ENCODE measurements around the gene BBS5. TPM values are rescaled to one million over a fixed set of nuclear protein-coding genes. Genes with fewer than 3 reads are reported as not detected.

BBS5 gene
- total RNA-seq, 2 experiments from 2014 or later, result 2.1 to 2.2 TPM

DNA sequence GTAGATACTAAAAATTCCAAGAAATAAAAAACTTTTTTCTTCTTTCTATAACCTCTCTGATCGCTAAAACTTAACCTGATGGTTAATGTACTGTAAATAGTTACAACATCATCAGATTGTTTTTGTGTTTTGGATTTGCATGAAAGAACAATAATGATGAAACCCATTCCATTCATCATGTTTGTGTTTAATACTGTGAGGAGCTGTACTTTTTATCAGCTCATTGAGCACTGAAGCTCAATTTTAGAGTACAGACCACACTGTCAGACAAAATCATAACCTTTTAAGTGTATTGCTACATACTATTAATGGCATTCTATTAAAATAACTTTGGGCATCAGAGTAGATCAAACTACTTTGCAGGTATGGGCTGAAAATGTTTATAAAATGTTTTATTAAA is 14.8 kb upstream of the BBS5 start:
- Mint-ChIP-seq H3K27me3 (ENCODE audit: low read depth) (no peaks in the 10 kb centered on the region), H3K9me3 (no peaks in the 10 kb centered on the region), H3K36me3 (ENCODE audit: low read depth) (no peaks in the 10 kb centered on the region), H3K4me1 (ENCODE audit: low read depth) (no peaks in the 10 kb centered on the region), H3K27ac (no peak overlapping the region), H3K4me3 (no peak overlapping the region)
- CTCF ChIA-PET, result no interaction called here
- intact Hi-C loops (cut with micrococcal nuclease), result loop anchor here (5.0 kb wide), 1 partner anchor 492 kb away; no protein-coding TSS in a partner anchor
- no peak for DNase-seq

- Mint-ChIP-seq H3K36me3 (ENCODE audit: low read depth) (no peaks in the 10 kb centered on the region), H3K27ac (no peak overlapping the region), H3K9me3 (no peaks in the 10 kb centered on the region), H3K4me1 (ENCODE audit: low read depth) (no peaks in the 10 kb centered on the region), H3K4me3 (no peak overlapping the region), H3K27me3 (ENCODE audit: low read depth) (no peaks in the 10 kb centered on the region)
- DNase-seq, result no peak
- intact Hi-C loops (cut with micrococcal nuclease), result loop anchor here (5.0 kb wide), 1 partner anchor 493 kb away; no protein-coding TSS in a partner anchor
- CTCF ChIA-PET, result no interaction called here
Observed at GRCh38 chr2:169464882-169465281, 14.4 kb upstream of the BBS5 start.

- intact Hi-C loops (cut with micrococcal nuclease), result loop anchor here (2.0 kb wide), 1 partner anchor 94 kb away; no protein-coding TSS in a partner anchor
- Mint-ChIP-seq H3K4me1 (ENCODE audit: low read depth) (no peaks in the 10 kb centered on the region), H3K27ac (no peak overlapping the region), H3K36me3 (ENCODE audit: low read depth) (no peaks in the 10 kb centered on the region), H3K27me3 (ENCODE audit: low read depth) (no peaks in the 10 kb centered on the region), H3K4me3 (no peak overlapping the region), H3K9me3 (no peaks in the 10 kb centered on the region)
- CTCF ChIA-PET, result interaction anchor here (1.0 to 1.4 kb wide), 2 partner anchors 10 to 359 kb away, joined by 3 to 9 read pairs; partner anchors contain the start of gene BBS5
- DNase-seq, result no peak
Observed at GRCh38 chr2:169468841-169469240, 10.5 kb upstream of the BBS5 start.

DNA sequence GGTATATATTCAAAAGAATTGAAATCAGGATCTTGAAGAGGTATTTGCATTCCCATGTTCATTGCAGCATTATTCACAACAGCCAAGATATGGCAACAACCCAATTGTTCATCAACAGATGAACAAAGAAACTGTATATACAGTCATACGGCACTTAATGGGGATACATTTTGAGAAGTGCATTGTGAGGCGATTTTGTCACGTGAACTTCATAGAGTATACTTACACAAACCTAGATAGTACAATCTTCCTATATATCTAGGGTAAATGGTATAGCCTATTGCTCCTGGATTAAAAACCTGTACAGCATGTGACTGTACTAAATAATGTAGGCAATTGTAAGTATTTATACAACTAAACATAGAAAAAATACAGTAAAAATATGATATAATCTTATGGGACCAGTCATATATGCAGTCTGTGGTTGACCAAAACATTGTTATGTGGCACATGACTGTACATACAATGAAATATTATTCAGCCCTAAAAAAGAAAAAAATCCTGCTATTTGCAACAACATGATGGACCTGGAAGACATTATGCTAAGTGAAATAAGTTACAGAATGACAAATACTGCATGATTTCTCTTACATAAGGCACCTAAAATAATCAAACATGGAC is 9.2 kb upstream of the BBS5 start:
- Mint-ChIP-seq H3K4me1 (ENCODE audit: low read depth) (no peaks in the 10 kb centered on the region), H3K27me3 (ENCODE audit: low read depth) (no peaks in the 10 kb centered on the region), H3K27ac (no peak overlapping the region), H3K4me3 (no peak overlapping the region), H3K36me3 (ENCODE audit: low read depth) (no peaks in the 10 kb centered on the region), H3K9me3 (no peaks in the 10 kb centered on the region)
- intact Hi-C loops (cut with micrococcal nuclease), result loop anchor here (2.0 kb wide), 1 partner anchor 93 kb away; no protein-coding TSS in a partner anchor
- no peak for DNase-seq
- CTCF ChIA-PET, result interaction anchor here (1.4 kb wide), 1 partner anchor 9 kb away, joined by 9 read pairs; the partner anchor contains the start of gene BBS5

DNA sequence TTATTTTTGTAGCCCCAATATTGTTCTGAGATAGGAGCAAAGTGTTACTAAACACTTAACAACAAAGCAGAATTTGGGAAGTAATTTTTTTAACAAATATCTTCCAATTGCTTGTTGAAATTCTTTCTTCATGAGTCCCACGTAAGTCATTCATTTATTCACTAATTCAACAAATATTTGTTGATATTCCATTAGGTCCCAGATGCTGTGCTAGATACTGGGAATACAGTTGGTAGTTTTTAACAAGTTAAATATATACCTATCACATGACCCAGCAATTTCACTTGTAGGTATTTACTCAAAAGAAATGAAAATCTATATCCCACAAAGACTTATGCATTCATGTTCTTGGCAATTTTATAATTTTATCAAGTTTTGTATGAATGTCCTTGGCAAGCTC is 7.0 kb upstream of the BBS5 start:
- H3K27me3 Mint-ChIP-seq (ENCODE audit: low read depth), result no peaks in the 10 kb centered on the region
- no peaks in the 10 kb centered on the region for H3K4me1 Mint-ChIP-seq (ENCODE audit: low read depth)
- no peak for DNase-seq
- no peaks in the 10 kb centered on the region for H3K9me3 Mint-ChIP-seq
- H3K4me3 Mint-ChIP-seq, result no peak overlapping the region
- H3K36me3 Mint-ChIP-seq (ENCODE audit: low read depth), result no peaks in the 10 kb centered on the region
- intact Hi-C loops (cut with micrococcal nuclease), result no loop called here
- no peak overlapping the region for H3K27ac Mint-ChIP-seq
- CTCF ChIA-PET, result interaction anchor here (1.6 kb wide), 1 partner anchor 9 kb away, joined by 3 read pairs; no protein-coding TSS in a partner anchor

GRCh38 chr2:169476459-169476858 is 2.8 kb upstream of the BBS5 start:
- Mint-ChIP-seq H3K27ac (no peak overlapping the region), H3K4me3 (no peak overlapping the region), H3K4me1 (ENCODE audit: low read depth) (peaks cover 10% of the 10 kb centered on the region), H3K9me3 (no peaks in the 10 kb centered on the region), H3K36me3 (ENCODE audit: low read depth) (no peaks in the 10 kb centered on the region), H3K27me3 (ENCODE audit: low read depth) (no peaks in the 10 kb centered on the region)
- no peak for DNase-seq
- intact Hi-C loops (cut with micrococcal nuclease), result loop anchor here (5.0 kb wide), 1 partner anchor 351 kb away; the partner anchor contains the start of gene UBR3
- CTCF ChIA-PET, result no interaction called here

GRCh38 chr2:169478339-169478738 is 955 bp upstream of the BBS5 start:
- no peak for DNase-seq
- Mint-ChIP-seq H3K4me3 (peak overlapping the region; percentile 91), H3K36me3 (ENCODE audit: low read depth) (no peaks in the 10 kb centered on the region), H3K27ac (no peak overlapping the region), H3K27me3 (ENCODE audit: low read depth) (no peaks in the 10 kb centered on the region), H3K9me3 (no peaks in the 10 kb centered on the region), H3K4me1 (ENCODE audit: low read depth) (peaks cover 10% of the 10 kb centered on the region)
- intact Hi-C loops (cut with micrococcal nuclease), result loop anchor here (2.0 to 5.0 kb wide), 4 partner anchors 114 to 349 kb away; partner anchors contain the start of genes CFAP210, PHOSPHO2, SSB and UBR3
- CTCF ChIA-PET, result interaction anchor here (2.3 to 2.8 kb wide), 2 partner anchors 9 to 50 kb away, joined by 6 to 9 read pairs; no protein-coding TSS in a partner anchor

- Mint-ChIP-seq H3K9me3 (no peaks in the 10 kb centered on the region), H3K4me3 (peak overlapping the region; percentile 91), H3K4me1 (ENCODE audit: low read depth) (peaks cover 10% of the 10 kb centered on the region), H3K27me3 (ENCODE audit: low read depth) (no peaks in the 10 kb centered on the region), H3K36me3 (ENCODE audit: low read depth) (no peaks in the 10 kb centered on the region), H3K27ac (no peak overlapping the region)
- peak; percentile 7 for DNase-seq
- CTCF ChIA-PET, result interaction anchor here (0.7 to 2.8 kb wide), 5 partner anchors 9 to 354 kb away, joined by 3 to 9 read pairs (median 5); no protein-coding TSS in a partner anchor
- intact Hi-C loops (cut with micrococcal nuclease), result loop anchor here (1.0 to 5.0 kb wide), 5 partner anchors 94 to 348 kb away; partner anchors contain the start of genes CFAP210, FASTKD1, PHOSPHO2 and SSB
Observed at GRCh38 chr2:169478745-169479256, 493 bp upstream of the BBS5 start.

- H3K36me3 Mint-ChIP-seq (ENCODE audit: low read depth), result no peaks in the 10 kb centered on the region
- DNase-seq, result no peak
- peaks cover 10% of the 10 kb centered on the region for H3K4me1 Mint-ChIP-seq (ENCODE audit: low read depth)
- intact Hi-C loops (cut with micrococcal nuclease), result no loop called here
- no peaks in the 10 kb centered on the region for H3K27me3 Mint-ChIP-seq (ENCODE audit: low read depth)
- peak overlapping the region; percentile 91 for H3K4me3 Mint-ChIP-seq
- no peak overlapping the region for H3K27ac Mint-ChIP-seq
- CTCF ChIA-PET, result interaction anchor here (0.8 to 2.8 kb wide), 6 partner anchors 8 to 353 kb away, joined by 3 to 9 read pairs (median 4); no protein-coding TSS in a partner anchor
- no peaks in the 10 kb centered on the region for H3K9me3 Mint-ChIP-seq
Observed at GRCh38 chr2:169480079-169480465, 778 bp downstream of the BBS5 start.

DNA sequence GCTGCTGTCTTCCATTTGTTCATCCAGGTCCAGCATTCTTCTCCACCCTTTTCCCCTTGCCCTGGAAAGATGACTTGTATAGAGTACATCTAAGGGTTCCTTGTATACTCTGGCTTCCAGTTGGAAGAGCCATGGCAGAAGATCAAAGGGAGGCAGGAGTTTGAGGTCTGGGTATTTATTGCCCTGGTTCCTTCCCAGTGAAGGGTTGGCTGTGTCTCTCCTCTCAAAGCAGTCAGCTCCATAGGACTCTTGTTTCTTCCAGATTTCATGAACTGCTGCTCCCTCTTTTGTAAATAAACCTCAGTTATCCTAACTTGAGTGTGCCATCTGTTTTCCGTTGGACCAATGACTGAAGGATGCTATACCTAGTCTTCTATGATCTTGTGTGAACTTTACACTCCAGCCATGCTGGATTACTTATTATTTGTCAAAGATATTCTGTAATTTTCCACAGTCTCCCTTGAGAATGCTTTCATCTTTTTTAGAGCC is 6.4 kb downstream of the BBS5 start:
- CTCF ChIA-PET, result no interaction called here
- intact Hi-C loops (cut with micrococcal nuclease), result no loop called here

DNA sequence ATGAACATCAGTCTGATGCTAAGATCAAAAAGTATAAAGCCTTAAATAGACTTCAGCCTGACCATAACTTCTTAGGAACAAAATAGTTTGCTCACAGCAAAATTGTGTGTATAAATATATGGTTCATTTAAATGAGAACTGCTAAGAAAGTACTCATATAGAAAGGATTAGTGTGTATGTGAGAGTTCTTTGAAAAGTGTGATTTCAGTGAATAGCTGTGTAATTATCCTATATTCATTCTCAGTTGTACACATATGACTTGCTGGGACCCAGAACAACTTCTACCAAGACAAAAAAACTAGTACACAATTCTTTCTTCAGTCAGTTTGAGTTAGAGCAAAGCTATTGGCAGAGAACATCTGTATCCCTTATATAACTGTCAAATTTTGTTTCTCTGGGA is 7.2 kb downstream of the BBS5 start:
- no peak for DNase-seq
- Mint-ChIP-seq H3K27ac (no peak overlapping the region), H3K36me3 (ENCODE audit: low read depth) (peaks cover 9% of the 10 kb centered on the region), H3K4me1 (ENCODE audit: low read depth) (no peaks in the 10 kb centered on the region), H3K4me3 (no peak overlapping the region), H3K9me3 (no peaks in the 10 kb centered on the region), H3K27me3 (ENCODE audit: low read depth) (no peaks in the 10 kb centered on the region)
- intact Hi-C loops (cut with micrococcal nuclease), result no loop called here
- CTCF ChIA-PET, result interaction anchor here (0.5 kb wide), 1 partner anchor 13 kb away, joined by 3 read pairs; no protein-coding TSS in a partner anchor

More for the DNA sequence above, 6.4 kb downstream of the BBS5 start:
- H3K4me3 Mint-ChIP-seq, result no peak overlapping the region
- H3K27ac Mint-ChIP-seq, result no peak overlapping the region
- H3K36me3 Mint-ChIP-seq (ENCODE audit: low read depth), result peaks cover 6% of the 10 kb centered on the region
- no peaks in the 10 kb centered on the region for H3K9me3 Mint-ChIP-seq
- H3K27me3 Mint-ChIP-seq (ENCODE audit: low read depth), result no peaks in the 10 kb centered on the region
- no peaks in the 10 kb centered on the region for H3K4me1 Mint-ChIP-seq (ENCODE audit: low read depth)
- no peak for DNase-seq

GRCh38 chr2:169490834-169491233 is 11.5 kb downstream of the BBS5 start:
- H3K4me3 Mint-ChIP-seq, result no peak overlapping the region
- peaks cover 6% of the 10 kb centered on the region for H3K36me3 Mint-ChIP-seq (ENCODE audit: low read depth)
- intact Hi-C loops (cut with micrococcal nuclease), result no loop called here
- H3K4me1 Mint-ChIP-seq (ENCODE audit: low read depth), result no peaks in the 10 kb centered on the region
- no peaks in the 10 kb centered on the region for H3K9me3 Mint-ChIP-seq
- DNase-seq, result no peak
- CTCF ChIA-PET, result no interaction called here
- no peaks in the 10 kb centered on the region for H3K27me3 Mint-ChIP-seq (ENCODE audit: low read depth)
- H3K27ac Mint-ChIP-seq, result no peak overlapping the region
